Dermis lymphatic vessel endothelial cell (primary cell): ENCODE results near the gene IFNA16. TPM values are rescaled to one million over a fixed set of nuclear protein-coding genes. Genes with fewer than 3 reads are reported as not detected.

Experiments
- total RNA-seq: library from RNA; depleted of rRNA; stranded (reverse); fragments of >200 nt; gene quantifications from 2 replicates; pipeline ENCODE4 v1.2.1, GENCODE V29; 2014

IFNA16 gene
- not detected in 2 replicates for total RNA-seq

DNA sequence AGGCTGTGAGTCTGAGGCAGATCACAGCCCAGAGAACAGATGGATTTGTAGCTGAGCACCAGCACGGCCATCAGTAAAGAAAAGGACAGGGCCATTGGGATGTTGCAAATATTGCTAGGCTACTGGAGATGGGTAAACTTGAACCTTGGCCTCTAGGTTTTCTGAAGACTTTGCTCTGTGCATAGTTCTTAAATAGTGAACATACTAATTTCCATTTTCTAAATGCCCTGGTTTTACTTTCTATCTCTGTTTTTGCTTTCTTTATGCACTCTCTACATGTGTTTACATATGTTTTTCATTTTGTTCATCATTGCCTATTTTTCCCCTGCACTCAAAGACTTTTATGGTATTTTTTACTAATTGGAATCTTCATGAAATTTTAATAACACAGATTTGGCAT lies at the start of gene IFNA16:
IFNA16 (minus strand) TSS at position 101 of the 400 bp plus-strand sequence; CDS start at position 95, 6 bp downstream.

DNA sequence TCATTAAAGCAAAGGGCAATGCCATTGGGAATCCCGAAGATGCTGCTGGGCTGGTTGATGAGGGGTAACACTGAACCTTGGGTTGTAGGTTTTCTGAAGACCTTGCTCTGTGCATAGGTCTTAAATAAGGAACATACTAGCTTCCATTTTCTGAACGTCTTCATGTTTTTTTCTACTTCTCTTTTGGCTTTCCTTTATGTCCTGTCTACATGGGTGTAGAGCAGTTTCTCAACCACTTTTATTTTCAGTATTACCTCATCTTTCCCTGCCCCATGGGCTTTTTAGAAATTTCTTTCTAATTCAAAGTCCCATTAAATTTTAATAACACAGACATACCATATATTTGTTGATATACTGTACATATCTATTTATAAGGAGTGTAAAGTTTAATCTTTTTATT lies 22.8 kb upstream of the IFNA16 start, which contains the start of gene IFNA14:
IFNA14 (minus strand) TSS at position 95 of the 400 bp plus-strand sequence; CDS start at position 25, 70 bp downstream.

DNA sequence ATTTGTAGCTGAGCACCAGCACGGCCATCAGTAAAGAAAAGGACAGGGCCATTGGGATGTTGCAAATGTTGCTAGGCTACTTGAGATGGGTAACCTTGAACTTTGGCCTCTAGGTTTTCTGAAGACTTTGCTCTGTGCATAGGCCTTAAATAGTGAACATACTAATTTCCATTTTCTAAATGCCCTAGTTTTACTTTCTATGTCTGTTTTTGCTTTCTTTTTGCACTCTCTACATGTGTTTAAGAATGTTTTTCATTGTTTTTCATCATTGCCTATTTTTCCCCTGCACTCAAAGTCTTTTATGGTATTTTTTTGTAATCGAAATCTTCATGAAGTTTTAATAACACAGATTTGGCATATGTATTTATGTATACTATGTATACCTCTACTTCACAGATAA lies 11.0 kb upstream of the IFNA16 start, which contains the start of gene IFNA17:
IFNA17 (minus strand) TSS at position 101 of the 400 bp plus-strand sequence; CDS start at position 52, 49 bp downstream.

DNA sequence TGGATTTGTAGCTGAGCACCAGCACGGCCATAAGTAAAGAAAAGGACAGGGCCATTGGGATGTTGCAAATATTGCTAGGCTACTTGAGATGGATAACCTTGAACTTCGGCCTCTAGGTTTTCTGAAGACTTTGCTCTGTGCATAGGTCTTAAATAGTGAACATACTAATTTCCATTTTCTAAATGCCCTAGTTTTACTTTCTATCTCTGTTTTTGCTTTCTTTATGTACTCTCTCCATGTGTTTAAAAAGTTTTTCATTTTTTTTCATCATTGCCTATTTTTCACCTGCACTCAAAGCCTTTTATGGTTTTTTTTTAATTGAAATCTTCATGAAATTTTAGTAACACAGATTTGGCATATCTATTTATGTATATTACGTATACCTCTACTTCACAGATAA lies 10.1 kb downstream of the IFNA16 start, which contains the start of gene IFNA10:
IFNA10 (minus strand) TSS at position 101 of the 400 bp plus-strand sequence; CDS start at position 55, 46 bp downstream.

DNA sequence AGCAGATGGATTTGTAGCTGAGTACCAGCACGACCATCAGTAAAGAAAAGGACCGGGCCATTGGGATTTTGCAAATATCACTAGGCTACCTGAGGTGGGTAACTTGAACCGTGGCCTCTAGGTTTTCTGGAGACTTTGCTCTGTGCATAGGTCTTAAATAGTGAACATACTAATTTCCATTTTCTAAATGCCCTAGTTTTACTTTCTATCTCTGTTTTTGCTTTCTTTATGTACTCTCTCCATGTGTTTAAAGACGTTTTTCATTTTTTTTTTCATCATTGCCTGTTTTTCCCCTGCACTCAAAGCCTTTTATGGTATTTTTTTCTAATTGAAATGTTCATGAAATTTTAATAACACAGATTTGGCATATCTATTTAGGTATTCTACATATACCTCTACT lies 15.0 kb downstream of the IFNA16 start, which contains the start of gene IFNA7:
IFNA7 (minus strand) TSS at position 101 of the 400 bp plus-strand sequence; CDS start at position 61, 40 bp downstream.

DNA sequence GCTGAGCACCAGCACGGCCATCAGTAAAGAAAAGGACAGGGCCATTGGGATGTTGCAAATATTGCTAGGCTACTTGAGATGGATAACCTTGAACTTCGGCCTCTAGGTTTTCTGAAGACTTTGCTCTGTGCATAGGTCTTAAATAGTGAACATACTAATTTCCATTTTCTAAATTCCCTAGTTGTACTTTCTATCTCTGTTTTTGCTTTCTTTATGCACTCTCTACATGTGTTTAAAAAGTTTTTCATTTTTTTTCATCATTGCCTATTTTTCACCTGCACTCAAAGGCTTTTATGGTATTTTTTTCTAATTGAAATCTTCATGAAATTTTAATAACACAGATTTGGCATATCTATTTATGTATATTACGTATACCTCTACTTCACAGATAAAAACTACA lies 29.6 kb downstream of the IFNA16 start, which contains the start of gene IFNA4:
IFNA4 (minus strand) TSS at position 101 of the 400 bp plus-strand sequence; CDS start at position 45, 56 bp downstream.

DNA sequence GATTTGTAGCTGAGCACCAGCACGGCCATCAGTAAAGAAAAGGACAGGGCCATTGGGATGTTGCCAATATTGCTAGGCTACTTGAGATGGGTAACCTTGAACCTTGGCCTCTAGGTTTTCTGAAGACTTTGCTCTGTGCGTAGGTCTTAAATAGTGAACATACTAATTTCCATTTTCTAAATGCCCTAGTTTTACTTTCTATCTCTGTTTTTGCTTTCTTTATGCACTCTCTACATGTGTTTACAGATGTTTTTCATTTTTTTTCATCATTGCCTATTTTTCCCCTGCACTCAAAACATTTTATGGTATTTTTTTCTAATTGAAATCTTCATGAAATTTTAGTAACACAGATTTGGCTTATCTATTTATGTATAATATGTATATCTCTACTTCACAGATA lies 50.6 kb downstream of the IFNA16 start, which contains the start of gene IFNA21:
IFNA21 (minus strand) TSS at position 101 of the 400 bp plus-strand sequence; CDS start at position 53, 48 bp downstream.

Other genes starting within 250 kb of the IFNA16 start
- gene HACD4, start 185.7 kb downstream of the IFNA16 start, total RNA-seq, result under 0.01 and 0.17 TPM in 2 replicates
- gene IFNB1, start 139.4 kb downstream of the IFNA16 start, total RNA-seq, result not detected in 2 replicates
- gene IFNW1, start 75.5 kb downstream of the IFNA16 start, total RNA-seq, result not detected in 2 replicates
- gene IFNA21, start 50.7 kb downstream of the IFNA16 start, total RNA-seq, result not detected in 2 replicates
- not detected in 2 replicates for gene IFNA4, start 29.7 kb downstream of the IFNA16 start, total RNA-seq
- gene IFNA7, start 15.1 kb downstream of the IFNA16 start, total RNA-seq, result not detected in 2 replicates
- not detected in 2 replicates for gene IFNA10, start 10.2 kb downstream of the IFNA16 start, total RNA-seq
- not detected in 2 replicates for gene IFNA17, start 10.9 kb upstream of the IFNA16 start, total RNA-seq
- gene IFNA14, start 22.7 kb upstream of the IFNA16 start, total RNA-seq, result not detected in 2 replicates
- gene IFNA5, start 88.0 kb upstream of the IFNA16 start, total RNA-seq, result 0.09 TPM in 1 of 2 replicates, not detected in the other
- 35.1 and 45.5 TPM in 2 replicates for gene KLHL9, start 118.1 kb upstream of the IFNA16 start, total RNA-seq
- gene IFNA6, start 133.6 kb upstream of the IFNA16 start, total RNA-seq, result not detected in 2 replicates
- not detected in 2 replicates for gene IFNA13, start 150.7 kb upstream of the IFNA16 start, total RNA-seq
- gene IFNA2, start 168.1 kb upstream of the IFNA16 start, total RNA-seq, result not detected in 2 replicates
- not detected in 2 replicates for gene IFNA8, start 191.8 kb upstream of the IFNA16 start, total RNA-seq
- gene IFNA1, start 223.1 kb upstream of the IFNA16 start, total RNA-seq, result not detected in 2 replicates